ENCODE results near the gene KIF1B. TPM values are rescaled to one million over a fixed set of nuclear protein-coding genes. Genes with fewer than 3 reads are reported as not detected.
"Not testable (repeated sequence)": the region's sequence is repeated elsewhere in the genome, so short reads cannot be mapped to it uniquely, and the experiment has no call there.

KIF1B gene
- total RNA-seq, 1 donor from 2014 or later, result 35.5 TPM

DNA sequence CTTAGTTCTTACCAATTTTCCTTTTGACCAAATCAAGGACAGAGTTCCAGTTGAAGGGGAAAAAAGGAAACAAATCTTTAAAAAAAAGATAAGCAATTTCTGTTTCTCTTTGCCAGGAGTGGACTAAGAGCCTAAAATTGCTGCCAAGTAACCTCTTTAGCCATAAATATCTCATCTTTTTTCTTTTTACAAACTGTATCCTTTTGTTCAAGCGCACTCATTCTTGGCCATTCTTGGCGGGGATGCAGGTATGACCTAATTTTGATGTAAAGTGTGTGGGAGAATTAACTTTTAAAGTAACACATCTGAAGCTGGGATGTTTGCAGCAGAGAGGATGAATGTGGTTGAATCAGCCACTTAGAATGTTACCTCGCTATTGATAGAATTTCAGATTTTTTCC lies 13.4 kb upstream of the KIF1B start:
- intact Hi-C loops (cut with DNase I), result no loop called here
- H3K27me3 ChIP-seq, result no peaks in the 10 kb centered on the region
- no peak overlapping the region for H3K4me3 ChIP-seq
- H3K36me3 ChIP-seq, result no peaks in the 10 kb centered on the region
- DNase-seq (no peak), ATAC-seq (no peak)
- no peak overlapping the region for H3K27ac ChIP-seq
- TF ChIP-seq, protein P1, sequence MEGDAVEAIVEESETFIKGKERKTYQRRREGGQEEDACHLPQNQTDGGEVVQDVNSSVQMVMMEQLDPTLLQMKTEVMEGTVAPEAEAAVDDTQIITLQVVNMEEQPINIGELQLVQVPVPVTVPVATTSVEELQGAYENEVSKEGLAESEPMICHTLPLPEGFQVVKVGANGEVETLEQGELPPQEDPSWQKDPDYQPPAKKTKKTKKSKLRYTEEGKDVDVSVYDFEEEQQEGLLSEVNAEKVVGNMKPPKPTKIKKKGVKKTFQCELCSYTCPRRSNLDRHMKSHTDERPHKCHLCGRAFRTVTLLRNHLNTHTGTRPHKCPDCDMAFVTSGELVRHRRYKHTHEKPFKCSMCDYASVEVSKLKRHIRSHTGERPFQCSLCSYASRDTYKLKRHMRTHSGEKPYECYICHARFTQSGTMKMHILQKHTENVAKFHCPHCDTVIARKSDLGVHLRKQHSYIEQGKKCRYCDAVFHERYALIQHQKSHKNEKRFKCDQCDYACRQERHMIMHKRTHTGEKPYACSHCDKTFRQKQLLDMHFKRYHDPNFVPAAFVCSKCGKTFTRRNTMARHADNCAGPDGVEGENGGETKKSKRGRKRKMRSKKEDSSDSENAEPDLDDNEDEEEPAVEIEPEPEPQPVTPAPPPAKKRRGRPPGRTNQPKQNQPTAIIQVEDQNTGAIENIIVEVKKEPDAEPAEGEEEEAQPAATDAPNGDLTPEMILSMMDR (IDR thresholded peaks at IDR 0.05), result no peak
- no peaks in the 10 kb centered on the region for H3K4me1 ChIP-seq
- H3K9me3 ChIP-seq, result no peaks in the 10 kb centered on the region

DNA sequence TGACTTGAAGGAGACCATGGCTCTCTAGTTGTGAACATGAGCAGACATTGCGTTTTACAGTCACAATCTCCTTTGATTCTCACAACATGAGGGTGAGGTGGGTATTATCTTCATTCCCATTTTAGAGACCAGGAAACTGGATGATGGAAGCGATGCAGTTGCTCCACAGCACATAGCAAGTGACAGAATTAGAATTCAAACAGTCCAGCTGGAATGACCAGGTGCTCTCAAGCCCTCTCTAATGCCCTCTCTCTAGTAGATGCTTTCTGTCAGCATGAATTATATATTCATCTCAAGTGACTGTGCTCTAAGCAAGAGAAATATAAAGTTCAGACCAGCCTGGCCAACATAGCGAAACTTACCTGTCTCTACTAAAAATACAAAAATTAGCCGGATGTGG lies 9.8 kb upstream of the KIF1B start:
- TF ChIP-seq, protein P1 (IDR thresholded peaks at IDR 0.05), result no peak
- Histone ChIP-seq H3K9me3 (no peaks in the 10 kb centered on the region), H3K27me3 (no peaks in the 10 kb centered on the region), H3K4me1 (no peaks in the 10 kb centered on the region), H3K27ac (no peak overlapping the region), H3K36me3 (no peaks in the 10 kb centered on the region), H3K4me3 (no peak overlapping the region)
- intact Hi-C loops (cut with DNase I), result no loop called here
- ATAC-seq (no peak), DNase-seq (no peak)

DNA sequence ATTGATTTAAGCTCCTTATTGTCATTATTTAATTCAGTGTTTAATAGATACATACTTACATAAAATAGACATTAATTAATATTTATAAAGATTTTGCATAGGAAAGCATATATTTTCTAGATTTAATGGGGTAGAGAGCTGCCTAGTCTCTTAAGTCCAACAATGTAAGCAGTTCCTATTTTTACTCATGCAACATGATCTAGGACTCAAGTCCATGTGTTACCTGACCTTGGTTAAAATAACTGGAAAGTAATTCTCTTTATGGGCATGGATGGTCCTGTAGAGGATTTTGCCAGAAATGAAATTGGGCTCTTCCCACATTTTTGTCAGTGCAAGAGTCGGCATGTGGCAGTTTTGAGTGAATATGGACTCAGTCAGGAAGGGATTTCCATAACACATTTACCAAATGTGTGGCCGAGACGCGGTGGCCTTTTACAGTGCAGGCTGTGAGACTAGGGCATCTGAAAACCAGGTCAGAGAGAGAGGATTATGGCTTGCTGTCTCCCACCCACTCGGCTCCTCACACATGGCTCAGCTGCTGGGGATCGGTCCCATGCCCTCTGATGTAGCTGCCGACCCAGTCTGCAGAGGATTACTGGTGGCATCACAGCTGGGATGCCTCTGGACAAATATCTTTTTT lies 6.2 kb upstream of the KIF1B start:
- H3K4me3 ChIP-seq, result no peak overlapping the region
- intact Hi-C loops (cut with DNase I), result no loop called here
- no peaks in the 10 kb centered on the region for H3K36me3 ChIP-seq
- no peaks in the 10 kb centered on the region for H3K4me1 ChIP-seq
- TF ChIP-seq, protein P1 (IDR thresholded peaks at IDR 0.05), result no peak
- H3K27ac ChIP-seq, result no peak overlapping the region
- no peaks in the 10 kb centered on the region for H3K9me3 ChIP-seq
- ATAC-seq (no peak), DNase-seq (no peak)
- no peaks in the 10 kb centered on the region for H3K27me3 ChIP-seq

- H3K36me3 ChIP-seq; H3K4me3 ChIP-seq; DNase-seq; H3K27me3 ChIP-seq; H3K4me1 ChIP-seq; H3K27ac ChIP-seq; intact Hi-C loops (cut with DNase I); ATAC-seq; H3K9me3 ChIP-seq: not testable (repeated sequence)
Measured at GRCh38 chr1:10205206-10205605, 5.2 kb upstream of the KIF1B start.

- ATAC-seq, result no peak
- Histone ChIP-seq H3K4me3 (no peak overlapping the region), H3K27me3 (no peaks in the 10 kb centered on the region), H3K27ac (no peak overlapping the region), H3K4me1 (peaks cover 13% of the 10 kb centered on the region), H3K9me3 (no peaks in the 10 kb centered on the region), H3K36me3 (no peaks in the 10 kb centered on the region)
- intact Hi-C loops (cut with DNase I), result no loop called here
- DNase-seq, result no peak
- TF ChIP-seq, protein P1 (IDR thresholded peaks at IDR 0.05), result no peak
Measured at GRCh38 chr1:10207810-10208209, 2.6 kb upstream of the KIF1B start.

DNA sequence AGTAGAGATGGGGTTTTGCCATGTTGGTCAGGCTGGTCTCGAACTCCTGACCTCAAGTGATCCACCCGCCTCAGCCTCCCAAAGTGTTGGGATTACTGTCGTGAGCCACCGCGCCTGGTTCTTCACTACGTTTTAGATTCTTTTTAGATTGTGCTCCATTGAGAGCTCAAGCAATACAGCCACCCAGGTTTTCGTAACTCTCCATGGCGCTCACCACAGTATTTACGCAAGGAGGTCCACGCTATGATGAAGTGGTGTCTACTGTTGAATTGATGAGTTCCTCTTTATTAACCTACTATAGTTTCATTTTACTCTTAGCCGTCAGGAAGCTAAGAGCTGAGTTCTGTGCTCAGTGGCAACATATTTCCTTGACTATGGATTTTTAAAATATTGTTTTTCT lies 1.8 kb upstream of the KIF1B start:
- Histone ChIP-seq H3K27me3 (no peaks in the 10 kb centered on the region), H3K27ac (peak overlapping the region; percentile 15), H3K9me3 (no peaks in the 10 kb centered on the region), H3K4me1 (peaks cover 15% of the 10 kb centered on the region), H3K4me3 (no peak overlapping the region), H3K36me3 (no peaks in the 10 kb centered on the region)
- intact Hi-C loops (cut with DNase I), result no loop called here
- no peak for DNase-seq
- ATAC-seq, result peak; percentile 0
- TF ChIP-seq, protein P1 (IDR thresholded peaks at IDR 0.05), result no peak
